T1000 (cell line): ENCODE measurements around the gene CMIP.
"Not testable (repeated sequence)": the region's sequence is repeated elsewhere in the genome, so short reads cannot be mapped to it uniquely, and the experiment has no call there.

ENCODE experiments used
- DNase-seq: peaks from one replicate; lab custom pipeline; 2025; ENCODE audit warnings: mixed read lengths; lab: John Stamatoyannopoulos, UW

Gene CMIP

GRCh38 chr16:81517629-81518438, 73.2 kb downstream of the CMIP start:
- no peak for DNase-seq

GRCh38 chr16:81518439-81518757, 73.8 kb downstream of the CMIP start:
- DNase-seq = no peak

GRCh38 chr16:81519301-81520150, 74.9 kb downstream of the CMIP start:
- DNase-seq = no peak

- DNase-seq = no peak
Measured at GRCh38 chr16:81520151-81520470, 75.5 kb downstream of the CMIP start.

- DNase-seq = no peak
Measured at GRCh38 chr16:81520560-81521135, 76.0 kb downstream of the CMIP start.

- DNase-seq = no peak
Measured at GRCh38 chr16:81521141-81521626, 76.6 kb downstream of the CMIP start.

GRCh38 chr16:81522108-81522701, 77.6 kb downstream of the CMIP start:
- DNase-seq = no peak

GRCh38 chr16:81522851-81523250, 78.2 kb downstream of the CMIP start:
- not testable (repeated sequence) for DNase-seq

- DNase-seq = no peak
Measured at GRCh38 chr16:81523387-81524115, 78.9 kb downstream of the CMIP start.

GRCh38 chr16:81524382-81524781, 79.8 kb downstream of the CMIP start:
- DNase-seq = no peak

- DNase-seq = not testable (repeated sequence)
Measured at GRCh38 chr16:81524885-81525284, 80.3 kb downstream of the CMIP start.

GRCh38 chr16:81526199-81526598, 81.6 kb downstream of the CMIP start:
- DNase-seq = no peak

GRCh38 chr16:81526935-81527334, 82.3 kb downstream of the CMIP start:
- no peak for DNase-seq

- DNase-seq = no peak
Measured at GRCh38 chr16:81527477-81528178, 83.0 kb downstream of the CMIP start.

- no peak for DNase-seq
Measured at GRCh38 chr16:81528256-81528655, 83.6 kb downstream of the CMIP start.

- no peak for DNase-seq
Measured at GRCh38 chr16:81530296-81530721, 85.7 kb downstream of the CMIP start.

- no peak for DNase-seq
Measured at GRCh38 chr16:81530814-81531213, 86.2 kb downstream of the CMIP start.

GRCh38 chr16:81531419-81531821, 86.8 kb downstream of the CMIP start:
- DNase-seq = no peak

- DNase-seq = no peak
Measured at GRCh38 chr16:81532491-81533174, 88.0 kb downstream of the CMIP start.

GRCh38 chr16:81533175-81533507, 88.5 kb downstream of the CMIP start:
- DNase-seq = no peak
